ENCODE results near the gene ADAMTS12.

The ADAMTS12 gene

DNA sequence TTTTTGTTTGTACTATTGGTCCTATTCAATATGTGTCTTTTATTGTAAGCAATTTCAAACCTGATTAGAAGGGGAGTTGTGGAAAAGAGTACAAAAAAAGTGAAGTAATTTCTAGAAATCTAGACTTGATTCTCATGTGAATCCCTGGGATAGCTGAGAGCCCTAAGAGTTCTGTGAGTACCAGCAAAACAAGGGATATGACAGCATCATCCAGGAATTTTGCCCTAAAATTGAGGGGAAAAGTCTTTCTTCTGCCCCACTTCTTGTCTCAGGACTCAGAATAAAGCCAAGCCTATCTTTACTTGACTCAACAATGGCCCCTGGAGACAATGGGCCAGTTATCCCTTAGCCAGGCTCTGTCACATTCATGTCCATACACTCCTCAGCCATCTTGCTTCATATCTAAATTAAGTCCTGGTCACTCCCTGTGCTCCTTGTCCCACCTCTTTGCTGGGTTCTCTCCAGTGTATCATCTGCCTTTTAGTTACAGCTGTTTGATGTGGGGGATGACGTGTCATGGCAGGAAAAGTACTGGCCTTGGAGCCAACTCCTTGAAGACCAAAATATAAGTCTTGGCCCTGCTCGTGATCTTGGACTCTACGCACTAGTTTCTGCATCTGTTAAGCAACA, 81.2 kb downstream of the ADAMTS12 start:
- in situ Hi-C loops (cut with MboI; ENCODE audit: low sequenced_read_pairs) = no loop called here

DNA sequence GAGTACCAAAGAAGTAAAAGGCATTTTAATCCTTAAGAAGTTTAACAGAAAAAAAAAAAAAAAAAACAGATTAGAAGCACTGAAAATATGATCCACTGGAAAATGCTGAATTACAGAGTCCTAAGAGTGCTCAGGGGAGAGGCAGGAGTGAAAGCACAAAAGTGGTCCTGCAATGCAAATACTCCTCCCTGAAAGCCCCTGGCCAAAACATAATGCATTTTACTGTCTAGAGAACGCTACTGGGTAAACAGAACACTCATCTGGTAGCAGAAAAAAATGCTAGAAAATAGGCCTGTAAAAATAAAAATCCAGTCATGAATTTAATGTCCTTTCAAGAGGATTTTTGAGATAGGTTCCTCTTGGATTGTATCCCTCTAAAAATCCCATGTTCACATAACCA, 81.9 kb downstream of the ADAMTS12 start:
- in situ Hi-C loops (cut with MboI; ENCODE audit: low sequenced_read_pairs) = no loop called here

DNA sequence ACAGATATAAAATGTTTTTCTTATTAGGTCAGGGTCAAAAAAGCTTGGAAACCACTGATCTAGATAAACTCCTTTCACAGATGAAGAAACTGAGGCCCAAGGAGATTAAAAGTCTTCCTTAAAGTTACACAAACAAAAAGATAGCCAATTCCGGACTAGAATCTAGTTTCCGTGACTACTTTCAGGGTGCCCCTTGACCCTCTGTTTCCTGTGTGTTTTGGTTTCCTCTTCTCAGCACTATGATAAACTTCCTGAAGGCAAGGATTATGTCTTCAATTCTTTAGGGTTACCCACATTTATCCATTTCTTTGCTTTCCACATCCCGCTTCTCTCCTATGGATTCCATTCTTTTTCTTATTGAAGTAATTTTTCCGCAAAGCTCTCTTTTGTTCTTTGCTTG, 83.1 kb downstream of the ADAMTS12 start:
- in situ Hi-C loops (cut with MboI; ENCODE audit: low sequenced_read_pairs) = no loop called here

DNA sequence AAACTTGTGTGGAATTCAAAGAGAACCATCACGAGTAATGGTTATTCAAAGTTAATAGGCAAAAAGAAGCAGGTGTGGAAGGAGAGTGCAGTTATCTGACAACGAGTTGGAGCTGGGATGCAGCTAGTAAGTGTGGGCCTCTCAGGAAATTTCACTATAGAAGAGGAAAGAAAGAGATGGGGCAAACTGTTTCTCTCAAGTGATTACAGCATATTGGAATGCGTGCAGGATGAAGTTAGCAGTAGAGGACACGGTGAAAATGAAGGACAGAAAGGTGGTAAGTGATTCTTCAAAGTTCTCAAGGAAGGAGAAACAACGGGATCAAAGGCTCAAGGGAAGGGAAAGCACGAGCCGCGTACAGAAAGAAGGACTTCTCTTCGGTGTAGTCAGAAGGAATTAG, 84.0 kb downstream of the ADAMTS12 start:
- in situ Hi-C loops (cut with MboI; ENCODE audit: low sequenced_read_pairs) = no loop called here

DNA sequence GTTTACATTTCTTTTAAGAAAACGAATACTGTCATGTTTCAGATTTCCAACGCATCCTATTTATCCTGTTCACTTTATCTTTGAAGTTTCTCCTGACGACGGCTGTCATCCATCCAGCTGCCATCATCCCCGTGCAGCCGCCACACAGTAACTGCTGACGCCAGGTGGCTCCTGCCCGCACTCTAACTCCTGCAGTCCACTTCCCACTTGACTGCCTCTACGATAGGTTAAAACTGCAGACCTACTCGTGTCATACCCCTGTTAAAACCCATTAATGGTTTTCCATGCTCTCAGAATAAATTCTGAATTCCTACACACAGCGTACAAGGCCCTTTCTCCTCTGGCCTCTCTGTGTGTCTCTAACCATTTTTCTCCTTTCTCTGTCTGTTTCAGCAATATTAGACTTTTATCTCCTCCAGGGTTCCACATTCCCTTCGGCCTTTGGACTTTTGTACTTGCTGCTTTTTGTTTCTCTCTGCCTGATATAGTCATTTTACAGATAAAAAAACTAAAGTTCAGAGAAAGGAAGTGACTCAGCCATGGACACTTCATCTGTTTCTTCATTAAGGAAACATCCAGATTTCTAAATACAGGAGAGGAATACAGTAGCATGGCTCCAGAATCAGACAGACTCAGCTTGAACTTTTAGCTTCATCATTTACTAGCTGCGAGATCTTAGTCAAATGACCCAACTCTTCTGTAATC, 84.9 kb downstream of the ADAMTS12 start:
- in situ Hi-C loops (cut with MboI; ENCODE audit: low sequenced_read_pairs) = no loop called here

DNA sequence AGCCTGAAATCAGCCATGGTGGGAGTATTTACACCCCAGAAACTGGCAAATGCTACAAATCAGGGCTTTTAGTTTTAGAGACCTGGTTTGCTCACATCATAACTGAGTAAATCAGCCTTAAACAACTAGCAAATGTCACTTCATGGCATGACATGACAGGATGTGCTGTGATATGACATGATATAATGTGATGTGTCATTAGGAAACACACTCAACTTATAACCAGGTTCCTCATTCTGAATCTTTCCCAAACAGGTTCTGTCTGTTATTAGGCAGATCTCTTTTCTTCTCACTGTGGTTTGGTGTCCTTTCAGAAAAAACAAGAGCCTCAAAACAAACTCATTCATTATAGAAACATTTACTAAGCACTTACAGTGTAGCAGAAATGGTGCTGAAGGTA, 90.5 kb downstream of the ADAMTS12 start:
- in situ Hi-C loops (cut with MboI; ENCODE audit: low sequenced_read_pairs) = no loop called here

DNA sequence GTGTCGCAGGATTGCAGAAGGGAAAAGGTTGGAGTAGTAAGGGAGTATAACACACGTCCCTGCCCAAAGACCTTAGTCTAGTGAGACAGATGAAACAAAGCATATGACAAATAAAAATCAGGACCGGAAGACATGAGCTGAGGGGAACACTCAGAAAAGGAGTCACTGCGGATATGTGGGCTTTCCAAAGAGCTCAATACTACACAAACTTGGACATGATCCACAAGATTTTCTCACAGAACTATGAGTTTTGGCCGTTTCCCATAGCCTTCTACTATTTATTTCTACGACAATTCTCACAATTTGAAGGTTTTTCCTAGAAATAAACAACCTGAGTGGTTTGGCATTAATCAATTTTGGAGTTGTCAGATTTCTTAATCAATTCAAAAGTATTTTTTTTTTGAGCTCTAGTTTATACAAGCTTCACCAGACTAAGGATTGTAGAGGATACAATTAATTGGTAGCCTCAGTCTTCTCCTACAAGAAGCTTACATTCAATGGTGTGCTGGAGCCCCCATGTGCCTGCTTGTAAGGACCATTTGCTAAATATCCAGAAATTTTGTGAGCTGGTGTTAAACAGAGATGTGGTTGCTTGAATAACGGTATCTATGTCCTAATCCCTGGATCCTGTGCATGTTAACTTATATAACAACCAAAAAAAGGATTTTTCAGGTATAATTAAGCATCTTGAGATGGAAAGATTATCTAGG, 91.4 kb downstream of the ADAMTS12 start:
- in situ Hi-C loops (cut with MboI; ENCODE audit: low sequenced_read_pairs) = no loop called here

DNA sequence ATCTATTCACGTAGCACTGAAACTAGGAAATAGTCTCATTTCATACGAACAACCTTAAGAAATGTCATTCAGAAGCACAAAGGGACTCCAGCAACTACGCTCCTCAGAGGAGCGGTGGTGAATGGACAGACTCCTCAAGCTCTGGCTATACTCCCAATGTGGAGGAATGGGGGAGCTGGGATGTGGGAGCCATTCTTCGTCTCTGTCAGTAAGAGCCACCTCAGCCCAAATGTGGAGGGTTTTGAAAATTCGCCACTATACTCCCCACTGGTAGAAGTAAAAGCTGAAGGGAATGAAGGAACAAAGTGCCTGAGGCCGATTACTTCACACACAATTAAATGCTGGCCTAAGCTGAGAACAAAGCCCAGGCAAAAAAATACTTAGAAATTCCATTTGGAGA, 96.3 kb downstream of the ADAMTS12 start:
- in situ Hi-C loops (cut with MboI; ENCODE audit: low sequenced_read_pairs) = no loop called here

DNA sequence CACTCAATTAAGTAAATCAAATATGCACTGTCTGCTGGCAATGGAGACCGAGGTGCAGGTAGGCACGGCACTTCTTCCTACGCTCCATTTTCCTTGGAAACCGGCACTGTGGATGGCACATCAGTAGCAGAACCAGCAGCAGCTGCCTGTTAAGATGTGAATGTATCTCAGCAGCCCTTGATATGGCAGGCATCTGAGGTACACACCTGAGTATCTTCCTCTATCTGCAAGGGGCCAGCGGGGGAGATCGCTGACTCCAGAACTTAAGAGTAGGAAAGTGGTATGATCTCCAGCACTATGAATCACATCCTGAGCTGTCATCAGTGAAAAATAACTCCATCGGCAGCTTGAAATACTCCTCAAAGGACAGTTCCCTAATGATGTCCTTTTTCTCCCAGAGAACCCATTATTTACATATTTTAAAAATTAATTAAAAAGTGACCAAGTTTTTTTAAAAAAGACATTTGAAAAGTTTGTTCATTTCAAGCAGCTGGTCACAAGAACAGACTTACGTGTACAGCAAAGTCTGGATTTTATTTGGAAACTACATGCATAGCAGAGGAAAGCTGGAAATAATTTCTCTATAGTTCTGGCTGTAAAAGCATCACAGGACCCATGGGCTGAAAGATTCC, 97.1 kb downstream of the ADAMTS12 start:
- in situ Hi-C loops (cut with MboI; ENCODE audit: low sequenced_read_pairs) = no loop called here

DNA sequence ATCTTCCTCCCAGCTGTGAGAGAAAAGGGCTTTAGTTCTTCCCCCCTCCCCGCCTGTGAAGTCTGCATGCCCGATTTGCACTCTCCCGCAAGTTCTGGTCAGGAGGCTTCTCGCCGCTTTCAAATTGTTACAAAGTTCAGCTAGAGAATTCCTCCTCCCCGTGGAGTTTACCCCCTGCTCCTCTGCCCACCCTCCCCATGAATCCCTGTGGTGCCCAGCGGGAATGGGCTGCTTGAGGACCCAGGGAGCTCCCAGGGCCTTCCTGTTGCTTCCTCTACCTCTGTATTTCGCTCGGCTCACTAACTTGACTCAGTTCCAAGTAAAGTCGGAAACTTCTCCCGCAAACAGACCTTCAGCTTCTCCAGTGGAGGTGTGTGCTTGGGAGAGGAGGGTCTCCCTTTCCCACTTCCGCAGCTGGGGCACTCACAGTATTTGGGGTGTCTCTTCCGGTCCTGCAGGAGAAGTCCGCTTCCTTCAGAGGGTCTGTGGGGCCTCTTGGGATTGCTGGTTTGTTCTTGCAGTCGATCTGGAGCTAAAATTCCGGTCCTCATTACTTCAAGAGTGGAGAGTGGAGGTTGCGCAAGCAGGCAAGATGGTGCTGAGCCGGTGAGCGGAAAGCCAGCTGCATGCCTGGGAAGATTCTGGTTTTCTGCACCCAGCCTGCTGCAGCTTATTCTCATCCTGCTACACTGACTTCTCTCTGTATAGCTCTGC, 97.8 kb downstream of the ADAMTS12 start:
- in situ Hi-C loops (cut with MboI; ENCODE audit: low sequenced_read_pairs) = no loop called here

DNA sequence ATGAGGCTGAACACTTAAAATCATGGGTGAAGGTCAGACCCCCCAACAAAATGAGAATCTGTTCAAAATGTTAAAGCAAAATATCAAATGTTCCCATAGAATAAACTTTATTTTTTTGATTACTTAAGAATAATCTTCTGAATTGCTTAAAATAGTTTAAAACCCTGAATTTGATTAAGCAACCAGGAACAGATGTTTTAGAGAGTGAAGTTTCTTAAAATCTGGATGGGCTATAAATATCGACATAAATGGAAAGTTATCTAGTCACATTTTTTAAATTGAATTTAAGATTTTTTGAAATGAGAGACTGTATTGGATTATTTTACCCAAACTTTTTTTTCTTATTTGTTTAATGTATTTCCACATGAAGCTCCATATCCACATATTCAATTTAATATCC, 98.5 kb downstream of the ADAMTS12 start:
- in situ Hi-C loops (cut with MboI; ENCODE audit: low sequenced_read_pairs) = no loop called here

DNA sequence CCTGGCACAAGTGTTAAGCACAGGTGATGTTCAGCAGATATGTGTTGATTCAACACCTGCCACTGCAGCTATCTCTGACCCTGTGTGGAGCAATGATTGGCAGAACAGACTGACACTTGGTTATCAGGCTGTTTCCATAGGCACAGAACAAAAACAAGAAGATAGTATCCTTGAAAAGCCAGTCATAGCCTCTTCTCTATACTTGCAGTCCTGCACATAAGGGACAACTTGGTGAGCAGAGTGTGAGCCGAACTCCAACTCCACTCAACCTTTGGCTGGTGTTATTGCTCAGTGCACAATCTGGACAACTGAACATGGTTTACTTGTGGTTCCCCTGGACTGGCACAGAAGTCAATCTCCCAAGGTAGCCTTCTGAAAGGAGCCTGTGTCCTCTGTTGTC, 99.2 kb downstream of the ADAMTS12 start:
- in situ Hi-C loops (cut with MboI; ENCODE audit: low sequenced_read_pairs) = no loop called here

DNA sequence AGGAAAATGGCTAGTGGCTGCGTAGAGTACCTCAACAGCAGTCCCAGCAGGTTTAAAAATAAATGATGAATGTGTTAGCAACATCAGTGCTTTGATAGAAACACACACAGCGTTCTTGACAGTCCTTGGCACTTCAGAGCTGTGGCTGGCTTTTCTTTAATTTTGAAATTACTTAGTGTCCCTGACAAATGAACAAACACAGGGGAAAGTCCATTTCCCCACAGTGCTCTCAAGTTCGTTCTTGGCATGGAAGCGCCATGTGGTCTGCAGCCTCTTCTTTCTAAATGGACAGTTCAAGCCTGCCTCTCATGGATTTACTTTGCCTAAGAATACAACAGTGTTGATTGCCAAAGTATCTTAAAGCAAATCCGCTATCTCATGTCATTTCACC, 102.2 kb downstream of the ADAMTS12 start:
- in situ Hi-C loops (cut with MboI; ENCODE audit: low sequenced_read_pairs) = no loop called here

DNA sequence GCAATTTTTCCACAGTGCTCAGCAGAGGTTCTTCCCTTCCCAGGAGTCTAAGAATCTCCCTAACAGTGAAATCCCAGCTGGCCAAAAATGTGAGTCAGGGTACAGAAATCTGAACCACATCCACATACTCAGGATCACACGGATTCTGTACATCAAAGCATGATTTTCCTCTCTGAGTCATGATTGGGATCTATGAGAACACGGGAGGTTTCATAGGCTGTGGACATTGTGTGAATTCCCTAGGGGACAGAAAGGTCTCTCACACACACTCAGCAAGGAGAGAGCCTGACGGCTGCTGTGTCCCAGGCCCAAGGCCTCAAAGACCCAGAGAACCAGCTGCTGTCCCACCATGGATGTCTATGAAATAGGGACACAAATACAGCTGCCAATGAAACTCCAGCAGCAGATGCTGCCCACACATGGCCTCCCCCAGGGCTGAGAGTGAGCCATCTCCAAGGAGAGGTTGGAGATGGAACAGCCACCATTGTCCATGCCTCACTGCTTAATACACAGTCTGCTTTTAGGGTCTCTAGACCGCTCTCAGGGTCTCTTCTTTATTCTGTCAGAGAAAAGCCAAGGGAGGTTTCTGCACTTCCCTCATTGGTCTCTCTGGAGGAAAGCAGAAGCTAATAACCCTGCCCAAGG, 102.7 kb downstream of the ADAMTS12 start:
- in situ Hi-C loops (cut with MboI; ENCODE audit: low sequenced_read_pairs) = no loop called here

DNA sequence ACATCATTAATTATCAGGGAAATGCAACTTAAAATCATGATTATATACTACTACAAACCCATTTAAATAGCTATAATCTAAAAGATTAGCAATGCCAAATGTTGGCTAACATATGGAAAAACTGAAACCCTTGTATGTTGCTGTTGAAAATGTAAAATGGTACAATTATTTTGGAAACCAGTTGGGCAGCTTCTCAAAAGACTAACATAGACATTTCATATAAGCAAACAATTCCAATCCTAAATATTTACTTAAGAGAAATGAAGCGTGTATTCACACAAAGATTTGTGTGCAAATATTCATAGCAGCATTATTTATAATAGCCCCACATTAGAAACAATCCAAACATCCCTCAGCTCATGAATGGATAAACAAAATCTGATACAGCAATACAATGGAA, 106.2 kb downstream of the ADAMTS12 start:
- in situ Hi-C loops (cut with MboI; ENCODE audit: low sequenced_read_pairs) = no loop called here

DNA sequence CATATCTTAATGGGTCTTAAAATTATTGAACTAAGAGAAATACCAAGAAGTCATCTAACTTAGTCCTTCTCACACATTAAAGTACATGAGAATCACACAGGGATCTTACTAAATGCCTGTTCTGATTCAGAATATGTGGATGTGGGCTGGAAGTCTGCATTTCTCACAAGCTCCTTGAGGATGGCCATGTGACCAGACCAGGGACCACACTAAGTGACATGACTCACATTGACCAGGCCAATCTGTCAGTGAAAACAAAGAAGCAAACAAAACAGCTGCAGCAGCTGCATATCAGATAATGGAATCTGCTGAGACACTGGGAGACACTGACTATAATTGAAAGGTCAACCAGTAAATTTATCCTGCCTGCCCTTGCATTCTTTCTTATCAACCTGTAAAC, 110.5 kb downstream of the ADAMTS12 start:
- in situ Hi-C loops (cut with MboI; ENCODE audit: low sequenced_read_pairs) = no loop called here

DNA sequence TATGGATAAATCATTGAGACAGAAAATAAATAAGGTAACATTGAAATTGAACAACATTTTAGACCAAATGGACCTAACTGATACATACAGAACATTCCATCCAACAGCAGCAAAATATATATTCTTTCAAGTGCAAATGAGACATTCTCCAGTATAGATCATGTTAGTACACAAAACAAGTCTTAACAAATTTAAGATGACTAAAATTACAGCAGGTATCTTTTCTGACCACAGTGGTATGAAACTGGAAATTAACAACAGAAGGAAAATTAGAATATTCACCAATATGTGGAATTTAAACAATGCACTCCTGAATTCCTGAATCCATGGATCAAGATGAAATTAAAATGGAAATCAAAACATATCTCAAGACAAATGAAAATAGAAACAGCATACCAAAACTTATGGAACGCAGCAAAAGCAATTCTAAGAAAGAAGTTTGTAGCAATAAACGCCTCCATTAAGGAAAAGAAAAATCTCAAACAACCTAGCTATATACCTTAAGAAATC, 115.6 kb downstream of the ADAMTS12 start:
- in situ Hi-C loops (cut with MboI; ENCODE audit: low sequenced_read_pairs) = no loop called here

DNA sequence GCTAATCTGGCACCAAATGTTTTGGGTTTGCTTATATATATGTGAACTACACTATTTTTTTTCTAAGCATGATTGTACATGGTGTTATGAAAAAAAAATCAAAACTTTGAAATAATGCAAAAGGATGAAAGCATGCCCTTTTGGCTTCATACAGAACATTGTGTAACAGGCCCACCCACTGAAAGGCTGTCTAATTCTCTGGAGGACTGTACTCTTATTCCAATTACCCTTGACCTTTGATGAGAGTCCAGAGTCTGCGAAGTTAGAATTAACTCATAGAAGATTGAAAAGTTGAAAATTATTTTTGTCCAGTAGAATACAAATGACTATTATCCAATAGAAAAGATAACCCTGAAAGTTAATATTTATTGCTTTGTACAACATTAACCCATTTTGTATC, 117.4 kb downstream of the ADAMTS12 start:
- in situ Hi-C loops (cut with MboI; ENCODE audit: low sequenced_read_pairs) = no loop called here

DNA sequence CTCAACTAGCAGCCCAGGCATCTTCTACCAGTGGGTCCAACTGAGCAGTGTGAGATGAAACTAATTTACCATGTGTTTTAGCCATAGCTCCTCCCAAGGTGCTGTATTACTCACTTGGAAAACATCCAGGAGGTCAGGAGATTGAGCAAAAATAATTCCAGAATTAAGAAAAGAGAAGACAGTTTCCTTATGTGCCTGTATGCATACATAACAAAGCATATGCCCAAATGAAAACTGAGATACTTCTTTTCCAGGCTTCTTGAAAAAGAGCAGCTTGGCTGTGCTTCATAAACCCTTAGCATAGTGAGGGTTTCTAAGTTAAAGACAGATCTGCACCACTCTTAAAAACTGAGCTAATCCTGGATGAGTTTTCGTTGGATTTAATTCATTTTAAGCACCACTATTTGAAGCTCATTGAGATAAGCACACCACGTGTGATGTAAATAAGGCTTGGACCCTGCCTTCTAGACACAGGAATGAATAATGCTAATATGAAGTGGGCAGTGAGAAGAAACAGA, 119.4 kb downstream of the ADAMTS12 start:
- in situ Hi-C loops (cut with MboI; ENCODE audit: low sequenced_read_pairs) = no loop called here

DNA sequence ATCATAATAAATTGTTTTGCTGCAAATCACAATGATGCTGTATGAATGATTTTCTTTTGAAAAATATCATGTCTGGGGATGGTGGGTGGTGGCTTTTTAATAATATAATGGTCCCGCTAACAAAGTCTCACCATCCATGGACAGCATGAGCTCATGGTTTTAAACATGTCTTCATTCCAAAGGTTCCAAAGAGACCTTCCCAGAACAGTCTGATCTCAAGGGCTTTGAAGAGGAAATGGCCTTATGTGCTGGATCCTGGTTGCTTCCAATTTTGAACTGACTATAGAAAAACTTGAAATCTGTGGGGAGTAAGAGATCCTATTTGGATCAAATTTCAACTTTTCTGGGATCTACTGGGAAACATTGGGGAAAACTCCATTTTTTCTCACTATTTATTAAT, 121.8 kb downstream of the ADAMTS12 start:
- in situ Hi-C loops (cut with MboI; ENCODE audit: low sequenced_read_pairs) = no loop called here

Data from HL-60/S4 treated with retinoic acid at 250 ng/mL for 4 days and 3 days (cell line).